Fibroblast of upper back skin (primary cell): ENCODE data around the gene TSPEAR.
"Not testable (repeated sequence)": the region's sequence is repeated elsewhere in the genome, so short reads cannot be mapped to it uniquely, and the experiment has no call there.

Experiments
- DNase-seq: peaks from one replicate; pipeline ENCODE4 v3.0.0-alpha.2; 2013

TSPEAR gene

GRCh38 chr21:44623575-44623974 is 87.8 kb downstream of the TSPEAR start:
- no peak for DNase-seq

GRCh38 chr21:44619886-44620285 is 91.5 kb downstream of the TSPEAR start:
- no peak for DNase-seq

DNA sequence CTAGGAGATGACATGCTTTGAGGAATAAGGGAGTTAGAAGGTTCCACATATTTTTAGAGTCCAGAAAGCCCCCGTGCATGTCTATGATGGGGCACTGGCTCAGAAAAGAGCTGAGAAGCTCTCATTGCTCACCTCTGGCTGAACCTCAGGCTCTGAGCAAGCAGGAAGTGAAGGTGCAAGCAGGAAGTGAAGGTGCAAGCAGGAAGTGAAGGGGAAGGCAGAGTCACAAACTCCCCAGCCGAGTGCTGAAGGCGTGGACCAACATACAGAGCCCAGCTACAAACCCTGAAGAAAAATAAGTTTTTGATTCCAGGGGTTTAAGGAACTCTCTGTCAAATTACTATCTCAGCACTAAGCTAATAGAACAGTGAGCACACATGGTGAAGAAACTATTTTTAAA is 92.5 kb downstream of the TSPEAR start:
- no peak for DNase-seq

GRCh38 chr21:44618504-44618903 is 92.9 kb downstream of the TSPEAR start:
- DNase-seq, result no peak

DNA sequence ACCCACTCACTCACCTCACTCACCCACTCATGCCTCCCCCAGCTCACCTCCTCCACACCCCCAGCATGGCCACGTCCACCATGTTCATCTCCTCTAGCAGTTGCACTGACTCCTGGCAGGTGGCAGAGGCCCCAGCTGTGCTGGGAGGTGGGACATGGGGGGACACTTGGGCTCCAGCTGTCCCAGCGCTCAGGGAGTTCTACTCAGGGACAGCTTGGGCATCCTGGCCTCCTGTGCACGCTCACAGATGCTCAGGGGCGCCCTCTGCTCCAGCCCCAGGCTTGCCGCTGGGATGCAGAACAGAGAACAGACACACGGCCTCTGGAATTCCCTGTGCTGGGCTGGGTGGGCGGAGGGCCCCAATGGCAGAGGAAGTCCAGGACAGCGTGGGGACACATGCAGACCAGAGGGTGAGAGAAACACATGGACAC is 94.3 kb downstream of the TSPEAR start:
- DNase-seq, result no peak

DNA sequence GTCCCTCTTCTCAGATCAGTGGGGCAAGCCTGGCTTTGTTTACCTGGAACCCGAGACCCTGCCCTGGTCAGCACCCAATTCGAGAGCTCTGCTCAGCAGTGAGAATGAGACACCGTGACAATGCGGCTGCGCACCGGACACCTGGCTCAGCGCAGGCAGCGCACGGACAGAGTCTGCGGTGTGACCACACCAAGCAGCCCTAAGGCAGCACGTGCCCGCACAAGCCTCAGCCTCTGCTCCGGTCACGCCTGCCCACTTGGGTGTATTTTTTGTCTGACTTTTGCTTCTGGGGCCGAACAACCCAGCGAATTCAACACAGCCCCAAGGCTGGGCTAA is 94.8 kb downstream of the TSPEAR start:
- no peak for DNase-seq

DNA sequence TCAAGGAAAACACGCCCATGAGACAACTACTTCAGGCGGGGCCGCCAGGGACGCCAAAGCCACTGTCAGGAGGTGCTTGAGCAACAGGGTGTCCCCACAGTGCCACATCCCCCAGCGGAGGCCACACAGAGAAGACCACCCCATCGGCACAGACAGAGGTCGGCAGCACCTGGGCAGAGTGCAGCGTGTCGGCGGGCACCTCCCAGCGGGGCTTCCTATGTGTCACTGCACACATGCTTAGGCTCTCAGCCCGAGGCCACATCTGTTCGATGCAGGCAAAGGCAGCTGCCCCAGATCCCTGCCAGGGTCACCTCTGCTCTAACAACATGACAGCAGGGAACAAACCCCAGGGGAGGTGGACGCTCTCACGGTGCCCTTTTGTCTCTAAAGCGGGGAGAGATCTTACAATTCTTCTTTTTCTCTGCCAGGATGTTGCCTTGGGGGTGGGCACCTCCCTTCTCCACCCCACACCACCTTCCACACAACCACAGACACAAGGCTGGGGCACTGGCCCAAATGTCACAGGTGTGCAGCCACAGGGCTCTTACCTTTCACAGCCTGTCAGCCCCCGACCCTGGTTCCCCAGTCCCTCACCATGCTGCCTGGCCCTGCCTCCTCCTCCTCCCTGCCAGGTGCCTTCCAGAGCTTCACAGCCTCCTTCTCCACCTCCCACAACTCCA is 95.3 kb downstream of the TSPEAR start:
- no peak for DNase-seq

- no peak for DNase-seq
These were observed 95.9 kb downstream of the TSPEAR start for GRCh38 chr21:44615466-44615865.

DNA sequence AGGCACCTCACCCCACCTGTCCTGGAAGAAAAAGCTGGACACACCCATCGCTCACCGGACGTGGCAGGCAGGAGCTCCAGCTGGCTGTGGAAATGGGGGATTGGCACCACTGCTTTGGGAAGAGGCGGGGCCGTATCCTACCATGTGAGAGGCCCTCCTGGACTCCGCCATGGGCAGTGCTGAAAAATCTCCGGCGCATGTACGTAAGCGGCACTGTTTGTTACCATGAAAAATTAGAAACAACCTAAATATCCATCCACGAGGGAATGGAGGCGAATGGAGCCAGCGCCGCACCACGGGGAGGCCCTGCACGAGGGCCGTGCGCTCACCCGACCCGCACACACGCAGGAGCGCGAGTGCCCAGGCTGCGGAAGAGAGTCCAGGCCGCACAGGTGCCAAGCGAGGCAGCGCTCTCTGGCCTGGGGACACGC is 96.4 kb downstream of the TSPEAR start:
- no peak for DNase-seq

DNA sequence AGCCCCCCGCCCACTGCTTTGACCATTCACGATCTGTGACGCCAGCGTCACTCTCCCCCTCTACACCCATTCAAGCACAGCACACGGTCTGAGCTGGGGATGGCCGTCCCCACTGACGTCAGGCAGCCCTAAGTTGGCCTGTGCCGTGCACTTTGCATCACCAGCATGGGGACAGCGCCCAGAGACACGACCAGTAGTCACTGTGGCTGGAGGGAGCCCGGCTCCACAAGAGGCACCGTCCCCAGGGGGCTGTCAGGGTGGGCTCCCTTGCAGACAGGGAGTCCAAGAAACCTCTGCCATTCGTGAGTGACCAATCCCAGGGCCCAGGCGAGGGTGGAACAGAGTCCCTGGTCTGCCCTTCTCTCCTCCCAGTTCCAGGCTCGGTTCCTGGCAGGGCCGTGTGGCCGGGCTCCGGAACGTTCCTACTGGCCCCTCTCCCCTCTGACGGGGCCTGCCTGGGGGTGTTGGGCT is 97.2 kb downstream of the TSPEAR start:
- no peak for DNase-seq

GRCh38 chr21:44613386-44614155 is 97.8 kb downstream of the TSPEAR start:
- DNase-seq, result no peak

DNA sequence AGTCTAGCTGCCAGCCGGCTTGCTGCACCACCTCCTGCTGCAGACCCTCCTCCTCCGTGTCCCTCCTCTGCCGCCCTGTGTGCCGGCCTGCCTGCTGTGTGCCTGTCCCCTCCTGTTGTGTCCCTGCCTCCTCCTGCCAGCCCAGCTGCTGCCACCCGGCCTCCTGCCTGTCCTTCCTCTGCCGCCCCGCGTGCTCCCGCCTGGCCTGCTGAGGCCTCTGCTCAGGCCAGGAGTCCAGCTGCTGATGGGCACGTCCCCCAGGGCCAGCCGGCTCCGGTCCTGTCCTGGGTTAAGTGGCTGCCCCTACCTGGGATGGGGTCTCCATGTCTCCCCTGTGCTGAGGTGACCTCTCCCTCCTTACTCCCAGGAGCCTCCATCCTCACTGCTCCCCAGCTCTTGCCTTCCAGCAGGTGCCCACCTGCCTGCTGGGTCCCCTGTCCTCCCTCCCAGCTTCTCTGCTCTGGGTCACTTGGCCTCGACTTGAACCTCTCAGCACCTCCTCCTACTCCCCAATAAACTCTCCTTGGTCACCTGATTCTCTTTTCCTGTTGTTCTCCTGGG is 98.6 kb downstream of the TSPEAR start:
- no peak for DNase-seq

DNA sequence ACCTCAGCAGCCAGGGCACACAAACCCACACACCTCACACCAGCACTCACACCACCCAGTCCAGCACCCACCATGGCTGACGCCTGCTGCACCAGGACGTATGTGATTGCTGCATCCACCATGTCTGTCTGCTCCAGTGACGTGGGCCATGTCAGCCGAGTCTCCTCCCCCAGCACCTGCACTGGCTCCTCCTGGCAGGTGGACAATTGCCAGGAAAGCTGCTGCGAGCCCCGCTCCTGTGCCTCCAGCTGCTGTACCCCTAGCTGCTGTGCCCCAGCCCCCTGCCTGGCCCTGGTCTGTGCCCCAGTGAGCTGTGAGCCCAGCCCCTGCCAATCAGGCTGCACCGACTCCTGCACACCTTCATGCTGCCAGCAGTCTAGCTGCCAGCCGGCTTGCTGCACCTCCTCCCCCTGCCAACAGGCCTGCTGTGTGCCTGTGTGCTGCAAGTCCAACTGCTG is 99.3 kb downstream of the TSPEAR start, which contains the start of gene KRTAP10-8:
Gene KRTAP10-8 (plus strand): TSS at position 51 of the 458 bp plus-strand sequence. CDS start 22 bp downstream, at position 73.
- no peak for DNase-seq

DNA sequence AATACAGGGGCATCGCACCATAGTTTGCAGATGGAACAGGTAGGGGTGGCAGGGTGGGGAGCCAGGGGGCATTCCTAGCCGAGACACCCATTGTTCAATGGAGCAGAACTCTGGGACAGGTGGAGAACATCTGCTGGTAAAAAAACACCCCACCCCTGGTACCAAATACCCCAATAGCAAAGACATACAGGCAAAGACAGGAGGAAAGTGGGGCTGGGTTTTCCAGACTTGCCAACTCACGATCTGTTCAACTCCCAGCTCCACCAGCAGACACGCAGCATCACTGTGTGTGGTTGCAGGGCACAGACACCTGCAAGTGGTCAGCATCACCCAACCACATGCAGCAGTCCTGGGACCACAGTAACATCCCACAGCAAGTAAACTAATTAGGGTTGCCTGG is 99.8 kb downstream of the TSPEAR start:
- no peak for DNase-seq

DNA sequence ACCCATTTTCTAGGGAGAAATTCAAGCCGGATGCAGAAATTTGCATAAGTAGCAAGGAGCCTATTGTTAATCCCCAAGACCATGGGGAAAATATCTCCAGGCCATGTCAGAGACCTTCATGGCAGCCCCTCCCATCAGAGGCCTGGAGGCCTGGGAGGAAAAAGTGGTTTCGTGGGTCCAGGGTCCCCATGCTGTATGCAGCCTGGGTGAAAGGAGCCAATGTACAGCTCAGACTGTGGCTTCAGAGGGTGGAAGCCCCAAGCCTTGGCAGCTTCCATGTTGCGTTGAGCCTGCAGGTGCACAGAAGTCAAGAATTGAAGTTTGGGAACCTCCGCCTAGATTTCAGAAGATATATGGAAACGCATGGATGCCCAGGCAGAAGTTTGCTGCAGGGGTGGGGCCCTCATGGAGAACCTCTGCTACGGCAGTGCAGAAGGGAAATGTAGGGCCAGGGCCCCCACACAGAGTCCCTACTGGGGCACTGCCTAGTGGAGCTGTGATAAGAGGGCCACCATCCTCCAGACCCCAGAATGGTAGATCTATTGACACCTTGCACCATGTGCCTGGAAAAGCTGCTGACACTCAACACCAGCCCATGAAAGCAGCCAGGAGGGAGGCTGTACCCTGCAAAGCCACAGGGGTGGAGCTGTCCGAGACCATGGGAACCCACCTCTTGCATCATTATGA is 101.1 kb downstream of the TSPEAR start:
- not testable (repeated sequence) for DNase-seq

DNA sequence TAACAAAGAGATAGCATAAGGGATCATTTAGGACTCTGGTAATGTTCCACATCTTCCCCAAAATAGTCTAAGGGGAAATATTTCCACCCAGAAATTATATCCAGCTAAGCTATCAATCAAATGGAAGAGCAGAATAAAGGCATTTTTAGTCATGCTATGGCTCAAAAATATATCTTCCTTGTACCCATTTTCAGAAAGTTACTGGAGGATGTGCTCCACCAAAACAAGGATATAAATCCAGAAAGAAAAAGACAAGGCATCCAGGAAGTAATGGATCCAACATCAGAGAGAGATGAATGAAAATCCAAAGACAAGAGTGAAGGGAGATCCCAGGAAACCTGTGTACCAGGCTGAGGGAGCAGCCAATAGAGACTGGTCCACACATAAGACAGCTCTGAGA is 102.2 kb downstream of the TSPEAR start:
- no peak for DNase-seq

DNA sequence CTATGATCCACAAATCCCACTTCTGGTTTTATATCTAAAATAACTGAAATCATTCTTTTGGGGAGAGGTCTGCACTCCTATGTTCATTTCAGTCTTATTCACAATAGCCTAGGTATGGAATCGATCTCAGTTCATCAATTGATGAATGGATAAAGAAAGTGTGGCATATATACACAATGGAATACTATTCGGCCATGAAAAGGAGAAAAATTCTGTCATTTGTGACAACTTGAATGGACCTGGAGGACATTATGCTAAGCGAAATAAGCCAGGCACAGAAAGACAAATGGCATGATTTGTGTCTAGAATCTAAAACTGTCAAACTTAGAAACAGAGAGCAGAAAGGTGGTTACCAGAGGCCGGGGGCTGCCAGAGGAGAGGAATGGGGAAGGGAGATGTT is 104.9 kb downstream of the TSPEAR start:
- no peak for DNase-seq

DNA sequence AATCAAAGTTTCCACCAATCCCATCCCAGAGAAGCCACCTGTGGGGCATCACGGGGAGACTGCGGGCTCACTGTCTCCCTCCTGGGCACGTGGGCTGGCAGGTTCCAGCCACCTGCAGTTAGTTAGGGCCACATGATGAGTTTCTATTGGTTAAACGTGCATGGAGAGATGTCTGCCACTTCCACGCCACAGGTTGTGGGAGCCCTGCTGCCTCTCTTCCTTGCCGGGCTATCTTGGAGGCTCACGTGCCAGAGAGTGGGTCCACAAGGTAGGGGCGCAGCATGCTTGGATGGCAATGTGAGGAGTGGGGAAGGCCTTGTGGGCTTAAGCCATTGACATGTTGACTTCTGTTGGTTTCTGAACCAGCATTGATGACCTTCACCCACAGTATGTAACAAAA is 107.5 kb downstream of the TSPEAR start:
- DNase-seq, result no peak

DNA sequence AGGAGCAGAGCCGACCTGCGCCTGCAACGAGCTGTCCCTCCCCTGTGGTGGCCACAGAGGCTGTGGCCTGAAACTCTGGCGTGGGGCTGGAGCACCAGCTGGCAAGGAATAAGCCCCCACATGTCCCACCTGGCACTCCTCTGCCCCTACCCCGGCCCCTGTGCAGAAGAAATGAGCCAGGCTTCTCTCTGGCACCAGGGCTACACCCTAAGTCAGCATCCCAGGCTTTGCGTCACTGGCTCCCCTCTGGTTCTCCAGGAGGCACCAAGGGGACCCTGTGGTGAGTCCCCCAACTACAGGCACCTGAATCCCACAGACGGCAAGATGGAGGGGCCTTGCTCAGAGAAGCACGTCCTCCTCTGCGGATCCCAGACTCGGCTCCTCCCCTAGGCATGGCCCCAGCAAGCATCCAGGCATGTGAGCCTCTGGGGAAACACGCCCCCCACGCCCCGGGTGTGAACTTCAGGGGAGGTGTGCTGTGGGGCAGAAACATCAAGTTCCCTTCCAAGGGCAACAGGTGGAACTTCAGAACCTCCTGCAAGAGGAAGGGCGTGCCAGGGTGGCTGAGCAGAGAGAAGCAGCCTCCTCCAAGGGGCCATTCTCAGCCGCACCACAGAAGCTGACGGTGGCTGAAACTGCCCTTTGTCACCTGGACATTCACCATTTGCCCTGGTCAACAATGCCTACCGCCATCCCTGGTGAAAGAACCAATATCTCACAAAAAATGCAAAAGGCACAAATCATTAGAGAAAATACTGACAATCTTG is 108.1 kb downstream of the TSPEAR start:
- DNase-seq, result no peak

DNA sequence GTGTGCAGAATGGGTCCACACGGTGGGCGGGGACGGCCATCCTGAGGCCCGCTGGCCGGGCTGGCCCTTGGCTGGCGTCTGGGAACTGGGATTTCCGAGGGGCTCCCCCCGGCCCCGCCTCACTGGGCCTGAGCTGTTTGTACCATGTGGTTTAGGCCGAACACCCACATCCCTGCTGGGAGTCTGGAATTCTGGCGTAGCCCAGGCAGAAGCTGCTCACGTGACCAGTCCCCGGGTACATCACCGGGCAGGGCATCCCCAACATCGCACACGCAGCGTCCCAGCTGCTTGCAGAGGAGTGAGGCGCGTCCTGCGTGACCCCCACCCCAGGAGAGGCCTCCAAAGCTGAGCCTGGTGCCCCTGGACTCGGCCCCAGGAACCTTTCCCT is 108.9 kb downstream of the TSPEAR start:
- no peak for DNase-seq

DNA sequence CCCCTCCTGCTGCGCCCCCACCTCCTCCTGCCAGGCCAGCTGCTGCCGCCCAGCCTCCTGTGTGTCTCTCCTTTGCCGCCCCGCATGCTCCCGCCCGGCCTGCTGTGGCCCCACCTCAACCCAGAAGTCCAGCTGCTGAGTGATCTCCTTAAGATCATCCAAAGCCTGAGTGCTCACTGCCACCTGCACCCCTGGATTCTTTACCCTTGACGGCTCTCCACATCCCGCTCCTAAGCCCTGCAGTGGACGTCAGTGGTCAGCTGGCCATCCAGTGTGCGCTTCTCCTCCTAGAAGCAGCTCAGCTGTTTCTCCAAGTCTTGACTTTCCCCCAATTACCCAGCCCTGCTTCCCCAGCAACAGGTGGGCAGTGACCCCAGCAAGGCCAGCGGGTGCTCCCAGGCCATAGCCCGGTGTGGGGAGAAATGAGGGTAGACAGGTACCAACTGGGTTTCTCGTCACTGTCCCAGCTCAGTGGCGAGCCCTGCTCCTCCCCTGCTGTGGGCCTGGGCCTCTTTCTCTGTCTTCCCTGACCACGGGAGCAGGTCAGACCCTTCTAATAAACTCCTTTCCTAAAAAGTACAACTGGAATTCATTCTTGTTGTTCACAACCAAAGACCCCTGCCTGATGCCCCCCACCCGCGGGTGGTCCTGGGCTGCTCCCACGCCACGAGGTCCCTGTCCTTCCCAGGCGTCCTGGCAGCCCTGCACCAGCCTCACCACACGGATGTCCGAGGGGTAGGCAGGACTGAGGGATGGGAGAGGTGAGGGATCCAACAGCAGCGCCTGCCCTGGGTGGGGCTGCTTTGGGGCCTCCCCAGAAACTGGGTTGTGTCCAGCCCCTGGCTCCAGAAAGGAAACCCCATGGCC is 109.5 kb downstream of the TSPEAR start:
- no peak for DNase-seq

DNA sequence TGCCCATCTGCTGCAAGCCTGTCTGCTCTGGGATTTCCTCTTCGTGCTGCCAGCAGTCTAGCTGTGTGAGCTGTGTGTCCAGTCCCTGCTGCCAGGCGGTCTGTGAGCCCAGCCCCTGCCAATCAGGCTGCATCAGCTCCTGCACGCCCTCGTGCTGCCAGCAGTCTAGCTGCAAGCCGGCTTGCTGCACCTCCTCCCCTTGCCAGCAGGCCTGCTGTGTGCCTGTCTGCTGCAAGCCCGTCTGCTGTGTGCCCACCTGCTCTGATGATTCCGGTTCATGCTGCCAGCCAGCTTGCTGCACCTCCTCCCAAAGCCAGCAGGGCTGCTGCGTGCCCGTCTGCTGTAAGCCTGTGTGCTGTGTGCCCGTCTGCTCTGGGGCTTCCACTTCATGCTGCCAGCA is 110.3 kb downstream of the TSPEAR start:
- not testable (repeated sequence) for DNase-seq
